HepG2 (cell line): ENCODE measurements around the gene PAQR6. TPM values are rescaled to one million over a fixed set of nuclear protein-coding genes. Genes with fewer than 3 reads are reported as not detected.

Experiments
- ATAC-seq: fragments of 200-7000 bp; cut with Tn5 transposase; 3 replicates; pipeline ENCODE4 v1.9.1; 2020; ENCODE audit warnings: mild to moderate bottlenecking, moderate library complexity
- BruUV-seq: library from RNA; stranded (reverse); fragments of 400-500 nt; replicated peaks from 2 replicates; lab custom pipeline; 2021; lab: Mats Ljungman, UMichigan
- CTCF ChIA-PET: fragments of 300-600 bp; formaldehyde crosslinking; extraction: SDS; loops from one replicate; lab custom pipeline; 2021; ENCODE audit warnings: low total read pairs, inconsistent platforms, low intra/inter-chr PET ratio; lab: Yijun Ruan, JAX
- POLR2A ChIA-PET: fragments of 350-600 bp; sonication (Branson Sonifier 250); formaldehyde crosslinking; loops from one replicate; lab custom pipeline; 2020; ENCODE audit warnings: antibody characterized with exemption, inconsistent platforms; lab: Yijun Ruan, JAX
- DNase-seq: peaks from one replicate; pipeline ENCODE4 v3.0.0-alpha.2; 2015; ENCODE audit warnings: low spot score
- FAIRE-seq: peaks from 3 replicates; lab custom pipeline; 2011; peaks lifted over from hg19 to GRCh38; lab: Jason Lieb, UNC
- H2AFZ ChIP-seq: one replicate; pipeline ENCODE4 v1.6.1; 2011; ENCODE audit warnings: low read length, inconsistent platforms
- H3K27ac ChIP-seq: fragments of 300-600 bp; 3 replicates; pipeline ENCODE4 v1.8.0; 2011; ENCODE audit warnings: mixed run types, mild to moderate bottlenecking, mixed read lengths, low read length, inconsistent platforms; ENCODE audit not compliant: insufficient read depth; ENCODE audit errors: extremely low read length
- H3K27me3 ChIP-seq, 2 experiments: fragments of 200-600 bp in 1 of 2; 2 replicates in 1 of 2; 3 replicates in 1 of 2; pipeline versions ENCODE4 v1.6.0 to v1.8.0; 2011; ENCODE audit warnings: low read length in 2 of 2, mild to moderate bottlenecking in 2 of 2, moderate library complexity in 2 of 2, inconsistent platforms in 1 of 2; ENCODE audit not compliant: insufficient read depth in 2 of 2, control insufficient read depth in 1 of 2
- H3K36me3 ChIP-seq, 2 experiments: fragments of 200-600 bp in 1 of 2; replicated peaks in 1 of 2; 2 replicates in 1 of 2; 3 replicates in 1 of 2; pipeline versions ENCODE4 v1.5.1 to v1.8.0; 2011; ENCODE audit warnings: low read length in 2 of 2, inconsistent platforms in 1 of 2; ENCODE audit not compliant: insufficient read depth in 2 of 2, control insufficient read depth in 1 of 2
- H3K4me1 ChIP-seq: 2 replicates; pipeline ENCODE4 v1.5.1; 2012; ENCODE audit warnings: low read length, inconsistent platforms; ENCODE audit not compliant: insufficient read depth
- H3K4me2 ChIP-seq: 2 replicates; pipeline ENCODE4 v1.6.0; 2011; ENCODE audit warnings: low read depth, low read length, inconsistent platforms
- H3K4me3 ChIP-seq, 3 experiments: fragments of 200-600 bp in 1 of 3; sonication (generic), shearing (Covaris generic) in 1 of 3; replicated peaks in 1 of 3; 2 replicates each; pipeline ENCODE4 v1.5.1; 2011 to 2016; ENCODE audit warnings: low read length in 3 of 3, inconsistent platforms in 2 of 3, low read depth in 2 of 3, mild to moderate bottlenecking in 2 of 3, control low read depth in 1 of 3, mixed read lengths in 1 of 3; ENCODE audit not compliant: insufficient read depth in 1 of 3
- H3K79me2 ChIP-seq: one replicate; pipeline ENCODE4 v1.6.1; 2011; ENCODE audit warnings: low read length, inconsistent platforms; ENCODE audit not compliant: insufficient read depth
- H3K9ac ChIP-seq: 2 replicates; pipeline ENCODE4 v1.6.0; 2011; ENCODE audit warnings: mild to moderate bottlenecking, low read depth, low read length, inconsistent platforms; ENCODE audit not compliant: insufficient read depth
- H3K9me3 ChIP-seq: 2 replicates; pipeline ENCODE4 v1.5.1; 2012; ENCODE audit warnings: mild to moderate bottlenecking, low read length
- H4K20me1 ChIP-seq: 2 replicates; pipeline ENCODE4 v1.6.0; 2011; ENCODE audit warnings: inconsistent platforms, mild to moderate bottlenecking, low read length, moderate library complexity; ENCODE audit not compliant: insufficient read depth
- ATRX ChIP-seq: sonication (generic); formaldehyde crosslinking; IDR thresholded peaks from 2 replicates; pipeline ENCODE4 v1.4.0; 2020; ENCODE audit warnings: missing genetic modification reagents, borderline replicate concordance
- CREBL2 ChIP-seq: sonication (generic); formaldehyde crosslinking; IDR thresholded peaks from 2 replicates; pipeline ENCODE4 v1.8.1; 2023; ENCODE audit warnings: missing genetic modification reagents, mild to moderate bottlenecking, borderline replicate concordance
- FOXK1 ChIP-seq: sonication (generic); formaldehyde crosslinking; IDR thresholded peaks from 2 replicates; pipeline ENCODE4 v1.4.0; 2020; ENCODE audit warnings: low read depth, missing genetic modification reagents, borderline replicate concordance
- FOXP4 ChIP-seq: sonication (generic); formaldehyde crosslinking; IDR thresholded peaks from 2 replicates; pipeline ENCODE4 v1.4.0; 2020; ENCODE audit warnings: missing genetic modification reagents
- GLMP ChIP-seq: sonication (generic); formaldehyde crosslinking; IDR thresholded peaks from 2 replicates; pipeline ENCODE4 v1.9.0; 2021; ENCODE audit warnings: missing genetic modification reagents, mild to moderate bottlenecking, borderline replicate concordance
- HDAC2 ChIP-seq: sonication (generic); formaldehyde crosslinking; IDR thresholded peaks from 2 replicates; pipeline ENCODE4 v1.4.0; 2020; ENCODE audit warnings: missing genetic modification reagents
- MAX ChIP-seq: IDR thresholded peaks from 2 replicates; pipeline ENCODE4 v1.6.1; 2012; ENCODE audit warnings: inconsistent platforms
- NFYB ChIP-seq: sonication (generic); formaldehyde crosslinking; IDR thresholded peaks from 2 replicates; pipeline ENCODE4 v1.4.0; 2020; ENCODE audit warnings: missing genetic modification reagents
- NRL ChIP-seq: sonication (generic); formaldehyde crosslinking; IDR thresholded peaks from 2 replicates; pipeline ENCODE4 v1.5.0; 2020; ENCODE audit warnings: missing genetic modification reagents, mild to moderate bottlenecking, moderate library complexity, borderline replicate concordance
- PCBP2 ChIP-seq: fragments of 200-400 bp; formaldehyde crosslinking; optimal IDR thresholded peaks from 2 replicates; pipeline ENCODE3; 2018; ENCODE audit warnings: low read length, low read depth; ENCODE audit not compliant: poor library complexity, severe bottlenecking
- RAD21 ChIP-seq: fragments of 450-650 bp; formaldehyde crosslinking; IDR thresholded peaks from 2 replicates; pipeline ENCODE4 v1.5.0; 2020; ENCODE audit warnings: mild to moderate bottlenecking
- RARG ChIP-seq: sonication (generic); formaldehyde crosslinking; IDR thresholded peaks from 2 replicates; pipeline ENCODE4 v1.4.0; 2020; ENCODE audit warnings: low read depth, mild to moderate bottlenecking, missing genetic modification reagents
- SIX4 ChIP-seq: sonication (generic); formaldehyde crosslinking; IDR thresholded peaks from 2 replicates; pipeline ENCODE4 v1.4.0; 2020; ENCODE audit warnings: missing genetic modification reagents
- TBL1XR1 ChIP-seq: fragments of 150-350 bp; IDR thresholded peaks from 2 replicates; pipeline ENCODE4 v1.6.1; 2014; ENCODE audit warnings: borderline replicate concordance, low read length; ENCODE audit not compliant: partially characterized antibody
- TBP ChIP-seq: sonication (generic); formaldehyde crosslinking; IDR thresholded peaks from 2 replicates; pipeline ENCODE4 v1.5.0; 2020; ENCODE audit warnings: missing genetic modification reagents
- ZBTB25 ChIP-seq: IDR thresholded peaks from 2 replicates; pipeline ENCODE4 v1.6.1; 2018; ENCODE audit warnings: missing genetic modification reagents
- ZFP1 ChIP-seq: IDR thresholded peaks from 2 replicates; pipeline ENCODE4 v1.6.1; 2016
- ZMYM4 ChIP-seq: sonication (generic); formaldehyde crosslinking; IDR thresholded peaks from 2 replicates; pipeline ENCODE4 v1.8.1; 2023; ENCODE audit warnings: mild to moderate bottlenecking, missing genetic modification reagents
- ZNF230 ChIP-seq: sonication (generic); formaldehyde crosslinking; IDR thresholded peaks from 2 replicates; pipeline ENCODE4 v1.4.0; 2020; ENCODE audit warnings: mild to moderate bottlenecking, missing genetic modification reagents
- ZNF660 ChIP-seq: sonication (generic); formaldehyde crosslinking; IDR thresholded peaks from 2 replicates; pipeline ENCODE4 v1.5.1; 2020; ENCODE audit warnings: mild to moderate bottlenecking, low read depth, missing genetic modification reagents, borderline replicate concordance
- in situ Hi-C: cut with HindIII; loops from 2 replicates; pipeline ENCODE4 v1.10.0; 2017; ENCODE audit warnings: low pct_unique_long_range_greater_than_20kb; ENCODE audit not compliant: extremely low pct_ligation_motif_present
- intact Hi-C: fragments of 100-400 bp; cut with micrococcal nuclease; formaldehyde crosslinking; loops from one replicate; pipeline ENCODE4 v1.10.0; 2022; ENCODE audit not compliant: unreplicated experiment
- polyA plus RNA-seq, 8 experiments: library from polyadenylated mRNA; depleted of rRNA in 3 of 8; stranded (reverse) in 7 of 8; unstranded in 1 of 8; fragments of >200 nt; fragmentation: Illumina TruSeq in 4 of 8; extraction: Trizol in 4 of 8; gene quantifications; 2 replicates each; pipeline versions ENCODE4 v1.2.1 to v1.2.3, GENCODE V29; 2011 to 2016; ENCODE audit warnings: low read depth in 4 of 8, missing spikeins in 1 of 8, mixed read lengths in 1 of 8; ENCODE audit not compliant: insufficient read depth in 1 of 8
- total RNA-seq, 5 experiments: library from RNA; depleted of rRNA; stranded (reverse); fragments of >200 nt; fragmentation: Illumina TruSeq; extraction: Trizol; gene quantifications; 2 replicates each; pipeline ENCODE4 v1.2.3, GENCODE V29; 2016; ENCODE audit warnings: low read depth in 1 of 5

The PAQR6 gene
- total and polyA plus RNA-seq, 2 of the 13 experiments (the other 11 are each of a cell fraction or from before 2014, with no cell fraction given) = 0.82 to 1.4 TPM

GRCh38 chr1:156276532-156276931, 28.7 kb upstream of the PAQR6 start:
- H3K4me3 ChIP-seq = no peak overlapping the region
- no peak for FAIRE-seq

More at GRCh38 chr1:156276532-156276931, 28.7 kb upstream of the PAQR6 start:
- no TSS peak for BruUV-seq
- ATAC-seq (no peak), DNase-seq (no peak)
- Histone ChIP-seq H3K27me3 (no peaks in the 10 kb centered on the region), H3K9me3 (no peaks in the 10 kb centered on the region), H3K4me2 (no peak overlapping the region), H3K4me1 (peaks cover 19% of the 10 kb centered on the region), H3K9ac (no peak overlapping the region), H4K20me1 (peaks cover 11% of the 10 kb centered on the region), H3K36me3 (peaks cover 39 to 84% of the 10 kb centered on the region in 2 experiments), H3K79me2 (peaks cover 32% of the 10 kb centered on the region), H3K27ac (no peak overlapping the region), H2AFZ (no peak overlapping the region)
- ChIA-PET CTCF (no interaction called here), POLR2A (no interaction called here)
- in situ Hi-C loops (no loop called here), intact Hi-C loops (no loop called here)
- TF ChIP-seq ZNF230 = no peak
- no peak for TF ChIP-seq ZMYM4 (CRISPR knock-in tag)
- no peak for TF ChIP-seq NFYB
- no peak for TF ChIP-seq TBP (CRISPR knock-in tag)
- TF ChIP-seq CREBL2 = no peak
- TF ChIP-seq RAD21 (CRISPR knock-in tag) = no peak
- TF ChIP-seq ATRX (CRISPR knock-in tag) = no peak
- TF ChIP-seq MAX = no peak
- no peak for TF ChIP-seq RARG (CRISPR knock-in tag)
- no peak for TF ChIP-seq PCBP2
- no peak for TF ChIP-seq GLMP (CRISPR knock-in tag)
- TF ChIP-seq ZFP1 = no peak
- no peak for TF ChIP-seq TBL1XR1
- no peak for TF ChIP-seq FOXP4 (CRISPR knock-in tag)
- TF ChIP-seq ZNF660 = no peak
- no peak for TF ChIP-seq NRL (CRISPR knock-in tag)
- TF ChIP-seq SIX4 (CRISPR knock-in tag) = no peak
- no peak for TF ChIP-seq HDAC2 (CRISPR knock-in tag)
- no peak for TF ChIP-seq ZBTB25 (CRISPR knock-in tag)
- no peak for TF ChIP-seq FOXK1
